ENCODE data around the gene DNER.

The DNER gene

DNA sequence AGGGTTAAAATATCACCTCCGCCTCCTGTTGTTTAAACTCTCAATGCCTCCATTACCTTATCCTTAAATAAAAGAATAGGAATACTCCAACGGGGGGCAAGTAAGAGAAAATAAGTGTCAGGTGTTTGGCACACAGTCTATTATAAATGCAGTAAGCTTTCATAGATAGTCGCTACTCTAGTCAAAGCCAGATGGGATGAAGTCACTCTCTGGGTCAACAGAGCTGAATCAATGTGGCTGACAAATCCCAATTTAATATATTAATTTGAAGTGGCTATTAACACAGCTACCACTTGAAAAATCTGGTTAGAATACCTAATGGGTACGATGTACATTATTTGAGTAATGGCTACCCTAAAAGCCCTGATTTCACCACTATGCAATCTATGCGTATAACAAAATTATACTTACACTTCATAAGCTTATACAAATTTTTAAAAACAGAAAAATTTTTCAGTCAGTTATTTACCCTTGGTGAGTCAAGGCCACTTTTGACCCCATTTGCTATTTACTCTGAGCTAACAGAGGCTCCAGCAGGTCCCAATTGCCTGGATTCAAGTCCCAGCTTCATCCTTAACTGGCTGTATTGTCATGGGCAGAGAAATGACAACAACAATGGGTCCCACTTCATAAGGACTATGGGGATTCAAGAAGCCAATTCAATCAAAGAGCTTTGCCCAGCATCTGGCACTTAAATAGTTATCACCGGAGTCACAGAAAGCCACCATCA, 275.8 kb downstream of the DNER start:
- H3K27ac ChIP-seq (replicated peaks) = no peak overlapping the region
- TF ChIP-seq POLR2AphosphoS5 (IDR thresholded peaks at IDR 0.05; ENCODE audit: low read depth) = no peak
- TF ChIP-seq, protein P1, sequence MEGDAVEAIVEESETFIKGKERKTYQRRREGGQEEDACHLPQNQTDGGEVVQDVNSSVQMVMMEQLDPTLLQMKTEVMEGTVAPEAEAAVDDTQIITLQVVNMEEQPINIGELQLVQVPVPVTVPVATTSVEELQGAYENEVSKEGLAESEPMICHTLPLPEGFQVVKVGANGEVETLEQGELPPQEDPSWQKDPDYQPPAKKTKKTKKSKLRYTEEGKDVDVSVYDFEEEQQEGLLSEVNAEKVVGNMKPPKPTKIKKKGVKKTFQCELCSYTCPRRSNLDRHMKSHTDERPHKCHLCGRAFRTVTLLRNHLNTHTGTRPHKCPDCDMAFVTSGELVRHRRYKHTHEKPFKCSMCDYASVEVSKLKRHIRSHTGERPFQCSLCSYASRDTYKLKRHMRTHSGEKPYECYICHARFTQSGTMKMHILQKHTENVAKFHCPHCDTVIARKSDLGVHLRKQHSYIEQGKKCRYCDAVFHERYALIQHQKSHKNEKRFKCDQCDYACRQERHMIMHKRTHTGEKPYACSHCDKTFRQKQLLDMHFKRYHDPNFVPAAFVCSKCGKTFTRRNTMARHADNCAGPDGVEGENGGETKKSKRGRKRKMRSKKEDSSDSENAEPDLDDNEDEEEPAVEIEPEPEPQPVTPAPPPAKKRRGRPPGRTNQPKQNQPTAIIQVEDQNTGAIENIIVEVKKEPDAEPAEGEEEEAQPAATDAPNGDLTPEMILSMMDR (IDR thresholded peaks at IDR 0.05; ENCODE audit: insufficient read depth, low read length) = no peak
- DNase-seq (ENCODE audit: low read depth in 1 of 2, low spot score in 1 of 2) = no peak
- peaks cover 3% of the 10 kb centered on the region for H3K27me3 ChIP-seq (ENCODE audit: insufficient read depth, poor library complexity, severe bottlenecking)
- H3K4me3 ChIP-seq (replicated peaks; ENCODE audit: insufficient read depth, low read length) = no peak overlapping the region

DNA sequence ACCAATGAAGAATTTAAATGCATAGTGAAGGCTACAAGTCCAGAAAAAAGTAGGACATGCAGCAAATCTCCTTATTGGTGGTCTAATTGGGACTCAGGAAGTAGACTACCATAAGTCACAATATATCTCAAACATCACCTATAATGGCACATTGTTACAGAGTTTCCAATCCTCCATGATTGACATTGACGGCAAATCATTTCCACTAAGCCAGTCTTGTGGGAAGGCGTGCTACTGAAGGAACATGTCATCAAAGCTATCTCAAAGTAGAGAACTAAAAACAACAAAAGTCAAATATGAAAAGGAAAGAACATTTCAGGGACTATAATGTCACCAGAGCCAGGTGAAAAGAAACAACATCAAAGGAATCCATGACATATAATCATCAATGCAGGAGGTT, 276.9 kb downstream of the DNER start:
- no peak overlapping the region for H3K4me3 ChIP-seq (replicated peaks; ENCODE audit: insufficient read depth, low read length)
- peaks cover 3% of the 10 kb centered on the region for H3K27me3 ChIP-seq (ENCODE audit: insufficient read depth, poor library complexity, severe bottlenecking)
- no peak for DNase-seq (ENCODE audit: low read depth in 1 of 2, low spot score in 1 of 2)
- H3K27ac ChIP-seq (replicated peaks) = no peak overlapping the region
- TF ChIP-seq, protein P1 (IDR thresholded peaks at IDR 0.05; ENCODE audit: insufficient read depth, low read length) = no peak
- TF ChIP-seq, protein P2, sequence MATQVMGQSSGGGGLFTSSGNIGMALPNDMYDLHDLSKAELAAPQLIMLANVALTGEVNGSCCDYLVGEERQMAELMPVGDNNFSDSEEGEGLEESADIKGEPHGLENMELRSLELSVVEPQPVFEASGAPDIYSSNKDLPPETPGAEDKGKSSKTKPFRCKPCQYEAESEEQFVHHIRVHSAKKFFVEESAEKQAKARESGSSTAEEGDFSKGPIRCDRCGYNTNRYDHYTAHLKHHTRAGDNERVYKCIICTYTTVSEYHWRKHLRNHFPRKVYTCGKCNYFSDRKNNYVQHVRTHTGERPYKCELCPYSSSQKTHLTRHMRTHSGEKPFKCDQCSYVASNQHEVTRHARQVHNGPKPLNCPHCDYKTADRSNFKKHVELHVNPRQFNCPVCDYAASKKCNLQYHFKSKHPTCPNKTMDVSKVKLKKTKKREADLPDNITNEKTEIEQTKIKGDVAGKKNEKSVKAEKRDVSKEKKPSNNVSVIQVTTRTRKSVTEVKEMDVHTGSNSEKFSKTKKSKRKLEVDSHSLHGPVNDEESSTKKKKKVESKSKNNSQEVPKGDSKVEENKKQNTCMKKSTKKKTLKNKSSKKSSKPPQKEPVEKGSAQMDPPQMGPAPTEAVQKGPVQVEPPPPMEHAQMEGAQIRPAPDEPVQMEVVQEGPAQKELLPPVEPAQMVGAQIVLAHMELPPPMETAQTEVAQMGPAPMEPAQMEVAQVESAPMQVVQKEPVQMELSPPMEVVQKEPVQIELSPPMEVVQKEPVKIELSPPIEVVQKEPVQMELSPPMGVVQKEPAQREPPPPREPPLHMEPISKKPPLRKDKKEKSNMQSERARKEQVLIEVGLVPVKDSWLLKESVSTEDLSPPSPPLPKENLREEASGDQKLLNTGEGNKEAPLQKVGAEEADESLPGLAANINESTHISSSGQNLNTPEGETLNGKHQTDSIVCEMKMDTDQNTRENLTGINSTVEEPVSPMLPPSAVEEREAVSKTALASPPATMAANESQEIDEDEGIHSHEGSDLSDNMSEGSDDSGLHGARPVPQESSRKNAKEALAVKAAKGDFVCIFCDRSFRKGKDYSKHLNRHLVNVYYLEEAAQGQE (IDR thresholded peaks at IDR 0.05; ENCODE audit: insufficient replicate concordance, low read depth) = no peak
- TF ChIP-seq POLR2AphosphoS5 (IDR thresholded peaks at IDR 0.05; ENCODE audit: low read depth) (no peak), SPI1 (IDR thresholded peaks at IDR 0.05; ENCODE audit: borderline replicate concordance, low read depth) (no peak), GABPA (IDR thresholded peaks at IDR 0.05; ENCODE audit: low read depth) (no peak)

DNA sequence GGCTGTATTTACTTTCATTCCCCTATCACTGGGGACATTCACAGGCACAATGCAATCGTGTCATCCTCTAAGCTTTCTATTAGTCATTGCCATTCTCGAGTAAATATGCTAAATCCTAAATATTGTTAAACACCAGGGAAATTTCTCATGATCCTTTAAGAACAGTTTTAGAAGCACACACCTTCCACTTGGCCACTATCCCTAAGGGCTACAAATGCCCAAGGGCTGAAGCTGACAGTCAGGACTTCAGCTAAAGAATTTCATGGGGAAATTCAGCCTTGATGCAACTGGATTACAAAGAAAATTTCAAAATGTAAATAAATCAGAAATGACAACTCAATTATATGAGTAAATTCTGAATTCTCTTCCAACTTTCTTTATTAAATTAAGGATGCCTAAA, 280.2 kb downstream of the DNER start:
- Histone ChIP-seq H3K27me3 (ENCODE audit: insufficient read depth, poor library complexity, severe bottlenecking) (peaks cover 3% of the 10 kb centered on the region), H3K27ac (replicated peaks) (no peak overlapping the region), H3K4me3 (replicated peaks; ENCODE audit: insufficient read depth, low read length) (no peak overlapping the region)
- no peak for DNase-seq (ENCODE audit: low read depth in 1 of 2, low spot score in 1 of 2)
- TF ChIP-seq, protein P2 (IDR thresholded peaks at IDR 0.05; ENCODE audit: insufficient replicate concordance, low read depth) = no peak
- TF ChIP-seq GABPA (IDR thresholded peaks at IDR 0.05; ENCODE audit: low read depth) (no peak), POLR2AphosphoS5 (IDR thresholded peaks at IDR 0.05; ENCODE audit: low read depth) (no peak), SPI1 (IDR thresholded peaks at IDR 0.05; ENCODE audit: borderline replicate concordance, low read depth) (no peak)
- TF ChIP-seq, protein P1 (IDR thresholded peaks at IDR 0.05; ENCODE audit: insufficient read depth, low read length) = no peak

DNA sequence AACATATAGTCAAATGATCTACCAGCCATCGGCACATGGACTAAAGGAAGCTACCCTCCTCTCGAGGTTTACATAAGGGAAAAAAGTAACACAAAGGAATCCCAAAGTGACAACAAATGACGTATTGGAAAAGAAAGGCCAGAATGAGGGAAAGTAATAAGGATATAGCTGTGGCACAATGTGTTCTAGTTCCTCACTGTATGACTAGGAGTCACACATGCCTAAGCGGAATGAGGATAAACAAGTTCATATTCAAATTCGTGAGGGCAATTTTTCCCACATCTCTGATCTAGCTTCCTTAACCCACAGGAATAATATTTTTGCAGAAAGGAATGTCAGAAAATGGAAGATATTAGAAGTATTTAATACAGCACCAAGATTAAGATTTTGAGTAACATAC, 281.0 kb downstream of the DNER start:
- Histone ChIP-seq H3K4me3 (replicated peaks; ENCODE audit: insufficient read depth, low read length) (no peak overlapping the region), H3K27me3 (ENCODE audit: insufficient read depth, poor library complexity, severe bottlenecking) (peaks cover 3% of the 10 kb centered on the region), H3K27ac (replicated peaks) (no peak overlapping the region)
- no peak for DNase-seq (ENCODE audit: low read depth in 1 of 2, low spot score in 1 of 2)
- TF ChIP-seq, protein P2 (IDR thresholded peaks at IDR 0.05; ENCODE audit: insufficient replicate concordance, low read depth) = no peak
- TF ChIP-seq, protein P1 (IDR thresholded peaks at IDR 0.05; ENCODE audit: insufficient read depth, low read length) = no peak
- no peak for TF ChIP-seq GABPA (IDR thresholded peaks at IDR 0.05; ENCODE audit: low read depth)
